GM21786 (cell line): Measurements from ENCODE around the gene EXOC6B.
"Not testable (repeated sequence)": the region's sequence is repeated elsewhere in the genome, so short reads cannot be mapped to it uniquely, and the experiment has no call there.

Source experiments
- ATAC-seq: cut with Tn5 transposase; IDR thresholded peaks from one replicate; pipeline ENCODE4 v1.9.1; 2021; ENCODE audit not compliant: unreplicated experiment

Gene EXOC6B

GRCh38 chr2:72555943-72556342 lies 269.9 kb downstream of the EXOC6B start:
- no peak for ATAC-seq

GRCh38 chr2:72555363-72555762 lies 270.5 kb downstream of the EXOC6B start:
- ATAC-seq: not testable (repeated sequence)

- ATAC-seq: not testable (repeated sequence)
Measured at GRCh38 chr2:72554910-72555309, 270.9 kb downstream of the EXOC6B start.

- no peak for ATAC-seq
Measured at GRCh38 chr2:72554381-72554780, 271.5 kb downstream of the EXOC6B start.

- no peak for ATAC-seq
Measured at GRCh38 chr2:72548081-72548764, 277.6 kb downstream of the EXOC6B start.

- ATAC-seq: no peak
Measured at GRCh38 chr2:72545790-72546189, 280.0 kb downstream of the EXOC6B start.

- no peak for ATAC-seq
Measured at GRCh38 chr2:72544554-72544953, 281.3 kb downstream of the EXOC6B start.

- ATAC-seq: no peak
Measured at GRCh38 chr2:72543497-72544216, 282.2 kb downstream of the EXOC6B start.

- no peak for ATAC-seq
Measured at GRCh38 chr2:72539071-72539552, 286.7 kb downstream of the EXOC6B start.

- ATAC-seq: no peak
Measured at GRCh38 chr2:72538486-72538885, 287.3 kb downstream of the EXOC6B start.

GRCh38 chr2:72535586-72535985 lies 290.2 kb downstream of the EXOC6B start:
- ATAC-seq: not testable (repeated sequence)

GRCh38 chr2:72533765-72534164 lies 292.1 kb downstream of the EXOC6B start:
- no peak for ATAC-seq

GRCh38 chr2:72527424-72527823 lies 298.4 kb downstream of the EXOC6B start:
- ATAC-seq: no peak

GRCh38 chr2:72526623-72527022 lies 299.2 kb downstream of the EXOC6B start:
- no peak for ATAC-seq

- ATAC-seq: no peak
Measured at GRCh38 chr2:72524071-72524470, 301.8 kb downstream of the EXOC6B start.

- ATAC-seq: no peak
Measured at GRCh38 chr2:72515696-72516095, 310.1 kb downstream of the EXOC6B start.

- ATAC-seq: no peak
Measured at GRCh38 chr2:72513011-72513410, 312.8 kb downstream of the EXOC6B start.

- no peak for ATAC-seq
Measured at GRCh38 chr2:72512376-72512775, 313.5 kb downstream of the EXOC6B start.

GRCh38 chr2:72511906-72512305 lies 313.9 kb downstream of the EXOC6B start:
- ATAC-seq: no peak

- ATAC-seq: no peak
Measured at GRCh38 chr2:72497763-72498162, 328.1 kb downstream of the EXOC6B start.

- no peak for ATAC-seq
Measured at GRCh38 chr2:72496479-72496878, 329.4 kb downstream of the EXOC6B start.

- ATAC-seq: no peak
Measured at GRCh38 chr2:72494392-72494791, 331.4 kb downstream of the EXOC6B start.
